T-cell (primary cell): ENCODE measurements around the gene TSPAN13. TPM values are rescaled to one million over a fixed set of nuclear protein-coding genes. Genes with fewer than 3 reads are reported as not detected.

Source experiments
- ATAC-seq, 4 experiments: fragments of 200-7000 bp in 3 of 4; fragments of 150-1000 bp in 1 of 4; cut with Tn5 transposase; replicated peaks in 1 of 4; 1 replicate in 3 of 4; 2 replicates in 1 of 4; pipeline ENCODE4 v1.10.0; 2021; ENCODE audit warnings: moderate library complexity in 3 of 4, mild to moderate bottlenecking in 2 of 4, moderate number of reproducible peaks in 1 of 4
- CTCF ChIA-PET, 2 donors: fragments of 300-600 bp; sonication (Branson Sonifier 250); formaldehyde crosslinking; loops; one replicate each; lab custom pipeline; 2022; ENCODE audit warnings: antibody characterized with exemption in 2 of 2; lab: Charles Lee
- POLR2A ChIA-PET, 2 donors: fragments of 300-600 bp; sonication (Branson Sonifier 250); formaldehyde crosslinking; loops; one replicate each; lab custom pipeline; 2022; ENCODE audit warnings: antibody characterized with exemption in 2 of 2; lab: Charles Lee
- DNase-seq, 35 experiments: peaks; one replicate each; pipeline versions ENCODE4 v3.0.0 to v3.0.0-alpha.2; 2013 to 2023
- H3K27ac ChIP-seq: one replicate; pipeline ENCODE4 v1.5.1; 2013; ENCODE audit warnings: low read length
- H3K27me3 ChIP-seq, 2 experiments: replicated peaks in 1 of 2; 1 replicate in 1 of 2; 2 replicates in 1 of 2; pipeline versions ENCODE4 v1.6.1 to v1.7.0; 2013; ENCODE audit warnings: low read length in 1 of 2, mixed read lengths in 1 of 2; ENCODE audit not compliant: control insufficient read depth in 2 of 2, insufficient read depth in 2 of 2; ENCODE audit errors: extremely low read depth in 1 of 2
- H3K36me3 ChIP-seq, 2 donors: 1 replicate in 1 of 2; 2 replicates in 1 of 2; pipeline versions ENCODE4 v1.6.1 to v1.7.0; 2013; ENCODE audit warnings: low read length in 1 of 2; ENCODE audit not compliant: control insufficient read depth in 2 of 2, insufficient read depth in 1 of 2; ENCODE audit errors: extremely low read depth in 1 of 2
- H3K4me1 ChIP-seq, 2 experiments: 1 replicate in 1 of 2; 2 replicates in 1 of 2; pipeline versions ENCODE4 v1.6.1 to v1.7.0; 2013; ENCODE audit warnings: low read length in 2 of 2, mixed read lengths in 1 of 2; ENCODE audit not compliant: insufficient read depth in 2 of 2, control insufficient read depth in 1 of 2; ENCODE audit errors: extremely low read depth in 1 of 2
- H3K4me3 ChIP-seq, 2 donors: 1 replicate in 1 of 2; 2 replicates in 1 of 2; pipeline versions ENCODE4 v1.5.1 to v1.7.0; 2013; ENCODE audit warnings: mild to moderate bottlenecking in 2 of 2, low read length in 1 of 2, moderate library complexity in 1 of 2; ENCODE audit not compliant: control insufficient read depth in 1 of 2; ENCODE audit errors: extremely low read depth in 1 of 2
- H3K9me3 ChIP-seq: 2 replicates; pipeline ENCODE4 v1.7.0; 2013
- H3K27ac Mint-ChIP-seq, 2 donors: one replicate each; pipeline ENCODE4 v1.8.0; 2020 to 2021; ENCODE audit warnings: mild to moderate bottlenecking in 2 of 2, mixed read lengths in 2 of 2
- H3K27me3 Mint-ChIP-seq, 2 donors: one replicate each; pipeline ENCODE4 v1.8.0; 2021 to 2022; ENCODE audit warnings: mixed read lengths in 2 of 2
- H3K36me3 Mint-ChIP-seq: one replicate; pipeline ENCODE4 v1.8.0; 2021; ENCODE audit warnings: mixed read lengths
- H3K4me1 Mint-ChIP-seq, 3 donors: one replicate each; pipeline ENCODE4 v1.8.0; 2020 to 2022; ENCODE audit warnings: mixed read lengths in 3 of 3, mild to moderate bottlenecking in 1 of 3
- H3K4me3 Mint-ChIP-seq, 3 donors: one replicate each; pipeline ENCODE4 v1.8.0; 2020 to 2022; ENCODE audit warnings: mild to moderate bottlenecking in 3 of 3, mixed read lengths in 3 of 3, moderate library complexity in 3 of 3
- H3K9me3 Mint-ChIP-seq, 3 donors: one replicate each; pipeline ENCODE4 v1.8.0; 2020 to 2022; ENCODE audit warnings: mixed read lengths in 3 of 3
- WGBS: methylation state at CpG from one replicate; pipeline ENCODE4 v1.1.5; 2013; ENCODE audit warnings: missing lambda C conversion rate; ENCODE audit not compliant: insufficient coverage; 5-methylcytosine and 5-hydroxymethylcytosine counted together
- total RNA-seq, 35 experiments: library from RNA in 6 of 35; stranded (reverse) in 6 of 35; fragments of 120-200 nt in 1 of 35; gene quantifications; one replicate each; pipeline versions ENCODE4 v1.2.1 to v1.2.4 and lab custom pipeline; 2013 to 2026

Gene TSPAN13
- total RNA-seq, 5 donors from 2014 or later (not counting 1 experiment from before 2014, with no cell fraction given): 0.73 to 2.0 (median 0.98) TPM

GRCh38 chr7:16795624-16796023, 42.1 kb downstream of the TSPAN13 start:
- Mint-ChIP-seq H3K27ac (no peak overlapping the region), H3K9me3 (no peaks in the 10 kb centered on the region), H3K36me3 (no peaks in the 10 kb centered on the region), H3K4me1 (no peaks in the 10 kb centered on the region), H3K27me3 (peaks cover 12 to 17% of the 10 kb centered on the region in 2 donors), H3K4me3 (no peak overlapping the region)
- 72% methylated on average over 4 of the region's 6 CpGs for WGBS
- H3K27me3 ChIP-seq: peaks cover 0 to 3% of the 10 kb centered on the region in 2 experiments
- ChIA-PET CTCF (no interaction called here), POLR2A (no interaction called here)
- DNase-seq (no peak), ATAC-seq (no peak)
- H3K36me3 ChIP-seq: no peaks in the 10 kb centered on the region
- no peak overlapping the region for H3K4me3 ChIP-seq
- no peak overlapping the region for H3K27ac ChIP-seq
- no peaks in the 10 kb centered on the region for H3K4me1 ChIP-seq
- H3K9me3 ChIP-seq: no peaks in the 10 kb centered on the region

GRCh38 chr7:16801111-16801542, 47.6 kb downstream of the TSPAN13 start:
- peaks cover 4 to 8% of the 10 kb centered on the region in 2 donors for H3K27me3 Mint-ChIP-seq
- ChIA-PET CTCF (interaction anchor here (0.5 to 0.9 kb wide), 3 partner anchors 12 to 117 kb away, joined by 3 to 4 read pairs (median 3); no protein-coding TSS in a partner anchor), POLR2A (no interaction called here)
- H3K4me1 ChIP-seq: no peaks in the 10 kb centered on the region
- no peak overlapping the region for H3K27ac ChIP-seq
- no peak overlapping the region for H3K4me3 Mint-ChIP-seq
- peaks cover 0 to 3% of the 10 kb centered on the region in 2 experiments for H3K27me3 ChIP-seq
- H3K4me1 Mint-ChIP-seq: no peaks in the 10 kb centered on the region
- H3K36me3 ChIP-seq: no peaks in the 10 kb centered on the region
- peak in 1 of 35 experiments; percentile 13 for DNase-seq
- H3K27ac Mint-ChIP-seq: no peak overlapping the region
- no peaks in the 10 kb centered on the region for H3K9me3 Mint-ChIP-seq
- H3K4me3 ChIP-seq: no peak overlapping the region
- no peaks in the 10 kb centered on the region for H3K36me3 Mint-ChIP-seq
- H3K9me3 ChIP-seq: no peaks in the 10 kb centered on the region
- no peak for ATAC-seq

- 70% methylated on average over 3 of the region's 4 CpGs for WGBS
- Histone ChIP-seq H3K27me3 (peaks cover 0 to 3% of the 10 kb centered on the region in 2 experiments), H3K4me1 (no peaks in the 10 kb centered on the region), H3K27ac (no peak overlapping the region), H3K36me3 (no peaks in the 10 kb centered on the region), H3K4me3 (no peak overlapping the region), H3K9me3 (no peaks in the 10 kb centered on the region)
- POLR2A ChIA-PET: no interaction called here
- Mint-ChIP-seq H3K27me3 (peaks cover 4% of the 10 kb centered on the region in 2 donors), H3K36me3 (no peaks in the 10 kb centered on the region), H3K4me3 (no peak overlapping the region), H3K9me3 (no peaks in the 10 kb centered on the region), H3K27ac (no peak overlapping the region), H3K4me1 (no peaks in the 10 kb centered on the region)
- ATAC-seq: no peak
- DNase-seq: no peak
- CTCF ChIA-PET: interaction anchor here (0.6 to 0.9 kb wide), 2 partner anchors 40 to 117 kb away, joined by 3 to 4 read pairs; no protein-coding TSS in a partner anchor
Observed at GRCh38 chr7:16801579-16801978, 48.0 kb downstream of the TSPAN13 start.

- no peaks in the 10 kb centered on the region for H3K4me1 ChIP-seq
- no peak overlapping the region for H3K4me3 Mint-ChIP-seq
- ChIA-PET CTCF (interaction anchor here in 1 of 2 donors (0.6 kb wide), 1 partner anchor 108 kb away, joined by 3 read pairs; no protein-coding TSS in a partner anchor), POLR2A (no interaction called here)
- no peaks in the 10 kb centered on the region for H3K36me3 Mint-ChIP-seq
- DNase-seq (no peak), ATAC-seq (no peak)
- H3K9me3 Mint-ChIP-seq: no peaks in the 10 kb centered on the region
- H3K27me3 Mint-ChIP-seq: peaks cover 4 to 11% of the 10 kb centered on the region in 2 donors
- WGBS: 95% methylated on average over 4 of the region's 4 CpGs
- H3K9me3 ChIP-seq: no peaks in the 10 kb centered on the region
- H3K4me3 ChIP-seq: no peak overlapping the region
- H3K27ac ChIP-seq: no peak overlapping the region
- no peak overlapping the region for H3K27ac Mint-ChIP-seq
- H3K27me3 ChIP-seq: peaks cover 0 to 2% of the 10 kb centered on the region in 2 experiments
- no peaks in the 10 kb centered on the region for H3K36me3 ChIP-seq
- H3K4me1 Mint-ChIP-seq: no peaks in the 10 kb centered on the region
Observed at GRCh38 chr7:16803125-16803524, 49.6 kb downstream of the TSPAN13 start.

GRCh38 chr7:16803881-16804673, 50.5 kb downstream of the TSPAN13 start:
- H3K27me3 Mint-ChIP-seq: peaks cover 4 to 11% of the 10 kb centered on the region in 2 donors
- Histone ChIP-seq H3K4me1 (no peaks in the 10 kb centered on the region), H3K27me3 (no peaks in the 10 kb centered on the region), H3K9me3 (no peaks in the 10 kb centered on the region), H3K27ac (no peak overlapping the region), H3K36me3 (no peaks in the 10 kb centered on the region), H3K4me3 (no peak overlapping the region)
- H3K4me1 Mint-ChIP-seq: no peaks in the 10 kb centered on the region
- H3K9me3 Mint-ChIP-seq: no peaks in the 10 kb centered on the region
- no peak for ATAC-seq
- H3K4me3 Mint-ChIP-seq: no peak overlapping the region
- H3K27ac Mint-ChIP-seq: no peak overlapping the region
- WGBS: 85% methylated on average over 3 of the region's 7 CpGs
- DNase-seq: no peak
- no peaks in the 10 kb centered on the region for H3K36me3 Mint-ChIP-seq
- CTCF ChIA-PET: no interaction called here
- POLR2A ChIA-PET: no interaction called here

GRCh38 chr7:16804674-16805439, 51.3 kb downstream of the TSPAN13 start, which contains the start of gene AGR2:
AGR2 (minus strand) TSS chr7:16804999; CDS start chr7:16801796, 3,203 bp downstream.
- Mint-ChIP-seq H3K9me3 (no peaks in the 10 kb centered on the region), H3K4me1 (no peaks in the 10 kb centered on the region), H3K4me3 (no peak within 1 kb of the TSS), H3K27me3 (peaks cover 4 to 11% of the 10 kb centered on the region in 2 donors), H3K36me3 (no peaks in the 10 kb centered on the region), H3K27ac (no peak within 1 kb of the TSS)
- no peak within 1 kb of the TSS for H3K27ac ChIP-seq
- WGBS: 84% methylated on average over 10 of the region's 13 CpGs
- no peak within 1 kb of the TSS for H3K4me3 ChIP-seq
- CTCF ChIA-PET: no interaction called here
- H3K36me3 ChIP-seq: no peaks in the 10 kb centered on the region
- no peaks in the 10 kb centered on the region for H3K4me1 ChIP-seq
- no peaks in the 10 kb centered on the region for H3K27me3 ChIP-seq
- ATAC-seq: no peak
- POLR2A ChIA-PET: no interaction called here
- DNase-seq: no peak
- no peaks in the 10 kb centered on the region for H3K9me3 ChIP-seq
